Head of caudate nucleus (tissue), 42 donors: ENCODE data around the gene UBA1.

Experiments
- DNase-seq, 42 donors: peaks; one replicate each; pipeline versions ENCODE4 v3.0.0 to v3.0.0-alpha.2; 2020 to 2021; ENCODE audit warnings: mixed read lengths in 7 of 42
- intact Hi-C: fragments of 100-400 bp; cut with DNase I; formaldehyde crosslinking; loops from one replicate; pipeline ENCODE4 v1.15.0; 2022

Gene UBA1

DNA sequence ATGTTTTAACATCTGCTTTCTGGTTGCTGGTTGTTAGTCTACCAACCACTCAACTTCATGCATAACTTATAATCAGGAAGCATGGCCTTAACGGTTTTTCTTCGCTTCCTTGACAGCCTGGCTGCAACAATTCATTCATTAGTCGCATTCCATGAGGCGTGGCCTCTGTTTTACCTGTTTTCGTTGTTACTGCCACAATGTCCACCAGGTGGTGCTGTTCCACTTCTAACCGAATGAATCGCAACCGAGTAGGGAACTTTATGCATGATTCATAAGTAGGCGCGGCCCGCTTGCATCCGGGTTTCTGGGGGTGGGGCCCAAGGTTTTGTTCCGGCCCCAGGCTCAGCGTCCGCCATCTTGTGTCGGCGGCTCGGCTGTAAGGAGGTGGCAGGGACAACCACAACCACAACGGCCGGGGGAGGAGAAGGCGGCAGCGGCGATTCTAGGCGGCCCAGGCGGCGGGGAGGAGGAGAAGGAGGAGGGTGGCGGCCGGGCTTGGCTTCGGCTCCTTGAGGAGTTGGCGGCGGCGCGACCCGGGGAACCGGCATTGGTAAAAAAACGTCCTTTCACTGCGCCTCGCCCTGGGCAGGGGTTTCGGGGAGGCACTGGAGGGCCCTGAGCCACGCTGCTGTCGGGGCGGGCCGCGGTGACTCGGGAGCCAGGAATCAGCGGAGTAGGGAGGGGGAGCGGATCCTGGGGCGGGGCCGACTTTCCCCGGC, at the start of gene UBA1:
TSS of gene UBA1 (plus strand) at position 355 of the 719 bp plus-strand sequence. CDS start 4,974 bp downstream, outside the sequence.
- DNase-seq = peak; percentile 87 to 99 (median 97)
- intact Hi-C loops = loop anchor here (2.0 to 5.0 kb wide), 2 partner anchors 189 to 329 kb away; no protein-coding TSS in a partner anchor

DNA sequence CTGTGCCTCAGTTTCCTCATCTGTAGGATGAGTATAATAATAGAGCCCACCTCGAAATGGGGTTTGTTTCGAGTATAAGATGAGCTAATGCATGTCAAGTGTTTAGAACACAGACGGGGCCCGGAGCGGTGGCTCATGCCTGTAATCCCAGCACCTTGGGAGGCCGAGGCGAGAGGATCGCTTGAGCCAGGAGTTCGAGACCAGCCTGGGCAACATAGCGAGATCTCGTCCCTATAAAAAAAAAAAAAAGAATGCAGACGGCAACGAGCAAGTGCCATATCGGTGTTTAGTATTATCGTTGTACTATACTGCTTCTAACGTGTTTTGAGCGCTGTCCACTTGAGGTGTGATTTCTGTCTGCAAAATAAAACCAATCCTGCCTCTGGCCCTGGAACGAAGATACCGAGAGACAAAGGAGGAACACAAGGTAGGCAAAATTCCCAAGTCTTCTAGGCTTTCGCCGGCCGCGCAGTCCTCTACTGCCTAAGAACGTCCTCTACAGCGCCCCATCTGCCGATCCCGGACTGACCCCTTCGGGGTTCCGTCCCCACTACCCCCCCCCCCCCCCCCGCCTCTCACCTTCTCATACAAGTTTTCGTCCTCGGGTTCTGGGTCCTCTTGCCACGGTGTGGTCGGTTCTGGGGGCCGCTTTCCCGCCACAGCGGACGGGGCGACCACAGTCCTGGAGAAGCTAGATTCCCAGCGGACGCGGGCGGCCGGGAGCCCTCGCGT, 49.6 kb upstream of the UBA1 start:
- peak in 30 of 42 donors; percentile 1 to 57 (median 35) for DNase-seq
- intact Hi-C loops = no loop called here

GRCh38 chrX:47144626-47145394, 48.8 kb upstream of the UBA1 start, which contains the start of the genes NDUFB11 and RBM10:
NDUFB11 (minus strand) TSS chrX:47144702; CDS start chrX:47144679, 23 bp downstream.
RBM10 (plus strand) TSS chrX:47145221; CDS start chrX:47147482, 2,261 bp downstream.
- peak; percentile 80 to 97 (median 92) for DNase-seq
- intact Hi-C loops = no loop called here

DNA sequence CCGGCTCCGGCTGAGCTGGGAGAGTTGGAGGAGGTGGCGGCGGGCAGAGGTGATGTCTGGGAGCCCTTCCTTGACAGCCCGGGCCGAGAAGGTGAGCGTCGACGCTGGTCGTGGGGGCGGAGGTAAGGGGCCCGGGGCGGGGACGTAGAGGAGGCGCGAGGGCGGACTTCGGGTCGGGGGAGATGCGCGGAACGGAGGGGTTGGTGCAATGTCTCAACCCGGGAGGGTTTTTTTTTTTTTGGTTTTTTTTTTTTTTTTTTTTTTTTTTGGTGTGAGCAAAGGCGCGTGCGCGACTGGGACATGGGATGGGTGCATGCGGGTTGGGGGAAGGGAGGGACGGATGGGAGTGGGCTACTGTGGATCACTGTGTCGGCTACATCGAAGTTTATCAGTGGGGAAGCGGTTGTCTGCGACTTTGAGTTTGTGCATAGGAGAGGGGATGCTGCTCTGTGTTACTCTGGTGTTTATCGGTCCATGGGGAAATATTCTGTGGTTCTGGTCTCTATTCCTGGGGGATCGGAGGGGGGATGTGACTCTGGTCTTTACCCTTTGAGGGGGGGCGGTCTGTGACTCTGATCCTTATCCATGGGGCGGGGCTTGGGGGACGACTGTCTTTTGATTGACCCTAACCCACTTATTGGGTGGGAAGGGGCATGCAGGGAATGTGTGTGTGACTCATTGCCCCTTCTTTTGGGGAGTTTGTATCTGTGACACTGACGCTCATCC, 48.1 kb upstream of the UBA1 start:
- intact Hi-C loops = no loop called here
- peak in 16 of 42 donors; percentile 5 to 45 (median 15) for DNase-seq

DNA sequence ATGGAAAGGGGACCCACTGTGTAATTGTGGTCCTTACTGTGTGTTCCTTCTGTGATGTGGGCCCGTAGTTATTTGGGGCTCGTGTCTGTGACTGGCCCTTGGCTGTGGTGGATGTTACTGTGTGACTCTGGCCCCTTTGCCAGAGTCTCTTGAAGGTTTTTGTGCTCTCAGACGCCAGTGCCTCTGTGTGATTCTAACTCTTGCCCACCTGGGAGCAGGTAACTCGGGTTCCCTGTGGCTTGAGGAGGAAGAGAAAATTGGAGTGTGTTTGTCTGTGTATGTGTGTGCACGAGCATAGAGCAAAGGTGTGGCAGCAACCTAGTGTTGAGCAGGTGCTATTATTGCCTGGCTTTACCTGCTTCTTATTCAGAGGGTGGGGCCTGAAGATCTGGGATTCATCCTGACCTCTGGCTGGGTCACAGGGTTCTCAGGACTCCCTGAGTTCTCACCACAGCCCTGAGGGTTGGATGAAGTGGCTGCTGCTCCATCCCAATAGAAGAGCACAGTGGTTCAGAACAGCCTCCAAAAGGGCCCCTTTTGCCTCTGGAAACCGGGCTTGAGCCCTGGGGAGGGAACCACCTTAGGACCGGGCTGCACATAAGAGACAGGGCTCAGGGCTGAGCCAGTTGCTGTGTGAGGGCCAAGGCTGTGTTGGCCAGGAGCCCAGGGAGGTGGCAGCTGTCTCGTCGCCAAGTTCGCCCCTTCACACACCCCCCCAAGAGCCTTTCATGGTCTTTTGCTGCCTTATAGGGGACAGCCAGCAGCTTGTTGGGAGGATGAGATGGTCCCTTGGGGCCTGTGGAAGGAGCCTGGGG, 47.3 kb upstream of the UBA1 start:
- intact Hi-C loops = no loop called here
- DNase-seq = peak in 1 of 42 donors; percentile 37

- peak in 1 of 42 donors; percentile 12 for DNase-seq
- intact Hi-C loops = no loop called here
Measured at GRCh38 chrX:47146936-47147859, 46.4 kb upstream of the UBA1 start.

GRCh38 chrX:47148946-47149345, 44.7 kb upstream of the UBA1 start:
- intact Hi-C loops = no loop called here
- no peak for DNase-seq

DNA sequence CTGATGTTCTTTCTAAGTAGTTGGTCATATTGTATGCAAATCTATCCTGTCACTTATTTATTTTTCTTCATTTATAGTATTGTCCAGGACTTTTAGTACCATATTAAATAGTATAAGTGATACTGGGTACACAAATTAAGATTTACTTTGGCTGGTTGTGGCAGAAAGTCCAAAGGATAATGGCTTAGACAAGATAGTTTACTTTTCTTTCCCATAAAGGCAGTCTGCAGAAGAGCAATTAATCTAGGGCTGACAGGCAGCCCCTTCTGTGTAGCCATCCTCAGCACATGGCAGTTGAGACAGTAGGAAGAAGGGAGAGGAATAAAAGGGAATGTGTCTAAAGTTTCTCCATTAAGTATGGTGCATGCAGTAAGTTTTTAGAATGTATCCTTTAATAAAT, 42.2 kb upstream of the UBA1 start:
- intact Hi-C loops = no loop called here

GRCh38 chrX:47156611-47157520, 36.8 kb upstream of the UBA1 start:
- intact Hi-C loops = no loop called here
- peak in 1 of 42 donors; percentile 18 for DNase-seq

More for the DNA sequence above, 42.2 kb upstream of the UBA1 start:
- DNase-seq = no peak

DNA sequence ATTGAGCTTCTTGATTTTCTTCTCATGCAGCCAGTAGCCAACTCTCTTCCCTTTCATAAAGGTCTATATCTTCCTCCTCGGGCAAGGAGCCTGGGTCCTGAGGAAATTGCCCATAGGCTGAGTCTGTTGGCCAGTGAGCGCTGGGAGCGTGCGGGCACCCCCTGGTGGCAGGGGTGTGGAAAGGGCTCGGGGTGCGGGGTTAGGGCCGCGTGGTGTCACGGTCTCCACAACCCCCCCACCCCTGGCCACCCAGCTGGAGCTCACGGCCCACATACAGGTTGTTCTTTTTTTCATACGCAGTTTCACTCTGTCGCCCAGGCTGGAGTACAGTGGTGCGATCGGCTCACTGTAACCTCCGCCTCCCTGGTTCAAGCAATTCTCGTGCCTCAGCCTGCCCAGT, 35.5 kb upstream of the UBA1 start:
- intact Hi-C loops = no loop called here
- DNase-seq = peak in 1 of 42 donors; percentile 7

- peak in 1 of 42 donors; percentile 10 for DNase-seq
- intact Hi-C loops = no loop called here
Measured at GRCh38 chrX:47158781-47159180, 34.8 kb upstream of the UBA1 start.

GRCh38 chrX:47160781-47161180, 32.8 kb upstream of the UBA1 start:
- DNase-seq = peak in 2 of 42 donors; percentile 5 to 17
- intact Hi-C loops = no loop called here

GRCh38 chrX:47162927-47163583, 30.6 kb upstream of the UBA1 start:
- intact Hi-C loops = no loop called here
- no peak for DNase-seq

DNA sequence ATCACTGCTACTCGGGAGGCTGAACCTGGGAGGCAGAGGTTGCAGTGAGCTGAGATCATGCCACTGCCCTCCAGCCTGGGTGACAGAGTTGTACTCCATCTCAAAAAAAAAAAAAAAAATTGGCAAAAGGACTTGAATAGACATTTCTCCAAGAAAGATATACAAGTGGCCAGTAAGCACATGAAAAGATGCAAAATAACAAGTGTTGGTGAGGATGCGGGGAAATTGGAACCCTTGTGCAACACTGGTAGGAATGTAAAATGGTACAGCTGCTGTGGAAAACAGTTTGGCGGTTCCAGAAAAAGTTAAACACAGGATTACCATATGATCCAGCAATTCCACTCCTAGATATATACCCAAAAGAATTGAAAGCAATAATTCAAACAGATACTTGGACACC, 29.2 kb upstream of the UBA1 start:
- DNase-seq = no peak
- intact Hi-C loops = no loop called here

- peak in 1 of 42 donors; percentile 4 for DNase-seq
- intact Hi-C loops = no loop called here
Measured at GRCh38 chrX:47166126-47166525, 27.5 kb upstream of the UBA1 start.
